GM21737 (cell line): ENCODE data around the gene DAP.
"Not testable (repeated sequence)": the region's sequence is repeated elsewhere in the genome, so short reads cannot be mapped to it uniquely, and the experiment has no call there.

Experiments
- ATAC-seq: cut with Tn5 transposase; IDR thresholded peaks from one replicate; pipeline ENCODE4 v1.9.1; 2021; ENCODE audit warnings: mild to moderate bottlenecking, moderate library complexity; ENCODE audit not compliant: unreplicated experiment

DAP gene

GRCh38 chr5:10761185-10761932 lies at the start of gene DAP:
Gene DAP, minus strand, starts transcription at chr5:10761234. Its CDS starts 166 bp downstream, at chr5:10761068.
- peak; percentile 71 for ATAC-seq

GRCh38 chr5:10808347-10809226 lies 47.6 kb upstream of the DAP start:
- ATAC-seq, result no peak

- ATAC-seq, result no peak
Observed at GRCh38 chr5:10801931-10802666, 41.1 kb upstream of the DAP start.

GRCh38 chr5:10800852-10801251 lies 39.8 kb upstream of the DAP start:
- ATAC-seq, result no peak

DNA sequence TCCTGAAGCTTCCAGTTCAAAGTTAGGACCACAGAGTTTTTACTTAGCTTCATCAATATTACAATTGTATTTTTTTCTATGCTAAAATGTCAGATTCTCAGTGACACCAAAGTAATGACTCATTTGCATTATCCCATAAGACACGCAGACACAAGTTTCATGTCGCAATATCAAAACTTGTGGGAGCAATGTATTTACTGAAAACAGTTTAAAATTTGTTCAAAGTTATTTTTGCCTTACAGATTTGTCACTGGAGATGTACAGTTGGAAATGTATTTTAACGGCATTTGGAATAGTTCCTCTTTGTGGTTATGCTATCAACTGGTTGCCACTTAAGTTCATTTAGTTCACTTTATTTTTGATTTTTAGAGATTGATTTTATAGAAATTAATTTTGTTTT lies 36.2 kb upstream of the DAP start:
- ATAC-seq, result no peak

DNA sequence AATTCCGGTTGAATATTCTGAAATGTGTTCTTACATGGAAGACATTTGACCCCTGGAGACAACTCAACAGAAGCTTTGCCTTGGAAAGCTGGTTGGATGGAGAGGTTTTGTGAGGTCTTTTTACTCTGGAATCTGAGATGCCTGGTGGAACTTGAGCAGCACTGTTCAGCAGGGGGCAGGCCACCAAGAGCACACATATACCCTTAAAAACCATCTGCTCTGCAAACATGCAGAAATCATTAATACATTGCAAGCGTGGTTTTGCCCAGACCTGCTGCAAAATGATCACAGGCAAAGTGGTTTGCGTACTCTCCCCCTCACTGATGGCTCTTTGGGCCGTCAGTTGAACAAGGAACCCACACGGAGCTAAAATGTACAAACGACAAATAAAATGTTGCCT lies 32.8 kb upstream of the DAP start:
- ATAC-seq, result no peak

GRCh38 chr5:10792336-10792735 lies 31.3 kb upstream of the DAP start:
- no peak for ATAC-seq

GRCh38 chr5:10789726-10790125 lies 28.7 kb upstream of the DAP start:
- no peak for ATAC-seq

DNA sequence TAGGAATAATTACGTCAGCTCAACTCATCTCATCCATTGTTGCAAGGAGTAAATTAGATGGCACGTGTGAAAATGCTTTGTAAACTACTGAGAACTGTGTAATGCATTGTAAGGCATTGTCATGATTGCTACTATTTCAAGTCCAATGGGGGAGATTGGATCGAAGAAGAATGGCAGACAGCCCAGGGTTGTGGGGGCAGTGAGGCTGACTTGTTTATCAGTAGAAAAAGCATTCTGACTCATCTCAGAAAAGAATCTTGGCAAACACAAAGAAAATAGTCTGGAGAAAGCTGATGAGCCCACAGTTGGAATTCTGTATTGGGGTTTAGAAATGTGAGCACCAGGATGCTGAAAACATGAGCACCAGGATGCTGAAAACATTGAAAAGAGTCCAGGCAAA lies 28.0 kb upstream of the DAP start:
- no peak for ATAC-seq

DNA sequence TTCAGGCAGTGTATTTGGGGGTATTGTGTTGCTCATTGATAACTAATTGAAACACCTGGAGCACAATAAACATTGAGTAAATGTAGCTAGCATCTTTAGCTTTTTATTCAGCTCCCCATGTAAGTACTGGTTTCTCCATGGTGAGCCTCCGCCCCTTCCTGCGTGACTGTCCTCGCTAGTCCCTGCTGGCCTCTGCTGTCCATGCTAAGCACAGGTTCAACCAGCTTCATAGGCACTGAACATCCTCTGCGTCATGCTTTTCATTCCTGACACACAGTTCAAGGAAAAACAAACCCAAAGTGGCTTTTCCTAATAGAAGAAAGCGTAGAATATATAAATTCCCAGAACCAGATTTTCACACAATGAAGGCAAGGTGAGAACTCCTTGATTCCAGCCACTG lies 27.3 kb upstream of the DAP start:
- ATAC-seq, result no peak

- ATAC-seq, result no peak
Observed at GRCh38 chr5:10786835-10787234, 25.8 kb upstream of the DAP start.

GRCh38 chr5:10780208-10780607 lies 19.2 kb upstream of the DAP start:
- ATAC-seq, result not testable (repeated sequence)

DNA sequence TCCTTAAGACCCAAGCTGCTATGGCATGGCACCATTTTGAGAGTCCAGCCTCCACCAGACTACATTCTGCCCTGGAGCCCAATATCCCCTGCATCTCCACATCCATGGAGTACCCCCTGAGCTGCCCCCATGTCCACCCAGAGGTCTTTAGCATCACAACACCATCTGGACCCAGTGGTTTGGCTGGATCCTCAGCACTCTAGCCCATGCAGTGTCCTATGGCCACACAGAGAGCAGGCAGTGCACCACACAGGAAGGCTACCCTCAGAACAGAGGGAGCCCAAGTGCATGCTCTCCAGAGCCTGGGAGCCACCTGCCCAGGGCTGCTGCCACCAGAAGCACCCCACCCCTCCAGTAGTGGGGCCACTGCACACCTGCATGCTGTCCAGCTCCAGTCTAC lies 18.6 kb upstream of the DAP start:
- no peak for ATAC-seq

DNA sequence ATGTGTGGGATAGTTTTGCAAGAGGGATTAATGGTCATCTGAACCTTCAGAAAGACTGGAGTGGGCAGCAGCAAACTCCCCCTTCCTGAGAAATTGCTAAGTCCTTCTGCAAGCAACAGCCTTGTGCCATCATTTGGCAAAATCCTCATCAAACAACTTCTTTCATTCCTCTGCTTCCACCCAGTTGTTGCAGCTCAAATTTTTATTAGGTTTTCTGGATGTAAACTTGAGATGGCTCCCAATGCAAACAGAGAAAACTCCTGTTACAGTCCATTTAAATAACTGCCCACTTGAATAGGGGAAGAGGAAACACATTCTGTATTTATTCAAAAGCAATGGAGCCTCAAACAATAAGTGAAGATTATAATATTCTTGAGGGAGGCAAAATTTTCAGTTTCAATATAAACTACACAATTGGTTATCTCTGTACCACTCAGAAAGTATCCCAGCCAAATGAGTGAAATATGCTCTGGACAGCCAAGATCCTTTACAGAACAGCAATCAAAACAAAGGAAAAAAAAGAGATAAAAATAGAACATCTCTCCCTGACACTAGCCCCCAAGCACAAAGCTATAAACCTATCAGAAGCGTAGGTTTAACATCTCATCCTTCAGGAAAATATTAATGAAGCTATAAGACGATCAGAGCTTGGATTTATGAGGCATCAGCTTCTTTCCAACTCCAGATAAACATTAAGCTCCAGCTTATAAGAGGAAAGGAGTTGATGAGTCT lies 17.3 kb upstream of the DAP start:
- no peak for ATAC-seq

DNA sequence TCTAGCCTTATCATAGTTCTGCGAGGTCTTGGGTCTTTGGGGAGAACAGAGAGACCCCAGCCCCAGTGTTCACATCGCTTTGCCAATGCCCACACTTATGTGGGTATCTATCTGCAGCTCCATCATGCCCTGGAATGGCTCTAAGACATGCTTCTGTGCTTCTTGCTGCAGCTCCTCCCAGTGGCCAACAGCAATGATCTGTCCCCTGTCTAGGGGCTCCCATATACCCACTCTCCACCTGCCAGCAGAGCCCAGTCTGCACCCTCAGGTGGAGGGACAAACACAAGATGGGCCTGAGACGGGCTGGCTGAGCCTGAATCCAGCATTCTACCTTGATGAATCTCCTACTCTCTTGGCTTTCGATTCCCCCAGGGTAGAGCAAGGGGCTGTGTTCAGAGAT lies 14.6 kb upstream of the DAP start:
- ATAC-seq, result no peak

GRCh38 chr5:10772901-10773585 lies 12.0 kb upstream of the DAP start:
- ATAC-seq, result no peak

DNA sequence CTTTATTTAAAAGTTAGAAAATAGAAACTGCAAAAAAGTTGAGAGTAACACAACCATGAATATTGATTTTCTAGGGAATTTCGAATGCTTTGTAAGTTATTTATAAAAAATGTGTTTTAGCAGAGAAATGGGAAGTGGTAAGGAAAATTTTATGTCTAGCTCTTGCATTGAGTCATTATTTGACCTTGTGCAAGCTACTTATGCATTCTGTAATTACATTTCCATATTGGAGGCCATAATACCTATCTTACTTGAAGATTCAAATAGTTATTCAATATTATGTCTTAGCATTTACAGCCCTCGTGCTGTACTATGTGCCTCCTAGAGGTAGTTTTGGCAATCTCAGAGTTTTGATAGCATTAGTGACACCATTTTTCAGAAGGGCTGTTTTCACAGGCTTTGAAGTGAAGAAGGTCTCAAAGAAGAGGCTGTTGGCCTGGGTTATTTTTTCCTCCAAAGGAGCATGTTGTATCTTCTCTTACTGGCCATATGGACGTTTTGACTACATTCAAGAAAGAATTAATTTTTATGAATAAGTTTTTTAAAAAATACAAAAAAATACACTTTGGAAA lies 7.4 kb upstream of the DAP start:
- no peak for ATAC-seq

DNA sequence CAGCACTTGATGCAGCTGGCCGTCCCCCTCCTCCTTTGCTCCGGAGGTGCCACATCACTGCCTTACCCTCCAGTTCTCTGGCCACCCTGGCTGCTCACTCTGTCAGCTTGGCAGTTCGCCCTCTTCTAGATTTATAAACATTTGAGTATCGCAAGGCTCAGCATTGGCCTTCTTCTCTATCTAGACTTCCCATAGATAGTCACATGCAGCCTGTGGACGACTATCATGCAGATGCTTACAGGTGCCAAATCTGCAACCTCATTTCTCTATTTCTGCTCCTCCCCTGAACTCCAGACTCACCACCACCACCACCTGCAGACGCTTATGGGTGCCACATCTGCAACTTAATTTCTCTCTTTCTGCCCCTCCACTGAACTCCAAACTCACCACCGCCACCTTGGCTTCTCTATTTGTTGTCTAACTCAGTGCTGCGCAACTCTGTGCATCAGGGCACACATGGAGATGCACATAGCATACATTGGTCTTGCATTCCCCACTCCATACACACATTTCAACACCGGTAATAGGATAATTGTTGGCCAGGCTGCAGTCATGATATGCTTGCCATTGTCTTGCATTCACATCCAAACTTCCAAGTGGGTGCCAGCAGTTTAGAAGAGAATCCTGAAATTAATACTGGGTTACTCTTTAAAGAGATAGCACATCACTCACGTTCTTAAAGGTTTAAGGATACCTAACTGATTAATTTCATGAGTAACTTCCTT lies 1.9 kb upstream of the DAP start:
- ATAC-seq, result no peak
